DMS153 (cell line): ENCODE measurements around the gene ITGB6.

Experiments used
- DNase-seq: peaks from one replicate; lab custom pipeline; 2025; lab: John Stamatoyannopoulos, UW

Gene ITGB6

GRCh38 chr2:160087854-160088745, 112.0 kb downstream of the ITGB6 start:
- DNase-seq: no peak

- no peak for DNase-seq
These were observed 114.4 kb downstream of the ITGB6 start for GRCh38 chr2:160085662-160086061.

- DNase-seq: no peak
These were observed 121.9 kb downstream of the ITGB6 start for GRCh38 chr2:160077912-160078810.

GRCh38 chr2:160076914-160077313, 123.2 kb downstream of the ITGB6 start:
- peak; percentile 28 for DNase-seq

- peak; percentile 75 for DNase-seq
These were observed 123.8 kb downstream of the ITGB6 start for GRCh38 chr2:160076241-160076640.

GRCh38 chr2:160075171-160075570, 124.9 kb downstream of the ITGB6 start:
- DNase-seq: no peak

- DNase-seq: no peak
These were observed 126.7 kb downstream of the ITGB6 start for GRCh38 chr2:160073284-160073888.

GRCh38 chr2:160068906-160069305, 131.2 kb downstream of the ITGB6 start:
- no peak for DNase-seq

- DNase-seq: no peak
These were observed 135.2 kb downstream of the ITGB6 start for GRCh38 chr2:160064916-160065315.

- no peak for DNase-seq
These were observed 136.0 kb downstream of the ITGB6 start for GRCh38 chr2:160063879-160064612.

GRCh38 chr2:160063271-160063670, 136.8 kb downstream of the ITGB6 start:
- no peak for DNase-seq

- no peak for DNase-seq
These were observed 137.6 kb downstream of the ITGB6 start, which contains the start of gene PLA2R1 for GRCh38 chr2:160062292-160063005. Gene PLA2R1, minus strand, starts transcription at chr2:160062615. Its CDS starts 212 bp downstream, at chr2:160062403.

- no peak for DNase-seq
These were observed 138.2 kb downstream of the ITGB6 start for GRCh38 chr2:160061944-160062291.

- no peak for DNase-seq
These were observed 138.5 kb downstream of the ITGB6 start for GRCh38 chr2:160061533-160061932.

GRCh38 chr2:160060297-160060696, 139.8 kb downstream of the ITGB6 start:
- DNase-seq: no peak

- DNase-seq: no peak
These were observed 142.7 kb downstream of the ITGB6 start for GRCh38 chr2:160057356-160057755.

GRCh38 chr2:160055726-160056108, 144.4 kb downstream of the ITGB6 start:
- no peak for DNase-seq

- DNase-seq: no peak
These were observed 144.9 kb downstream of the ITGB6 start for GRCh38 chr2:160054984-160055725.

GRCh38 chr2:160053946-160054345, 146.1 kb downstream of the ITGB6 start:
- no peak for DNase-seq

GRCh38 chr2:160052531-160052930, 147.5 kb downstream of the ITGB6 start:
- DNase-seq: no peak
